ENCODE measurements around the gene FNIP2.

The FNIP2 gene

DNA sequence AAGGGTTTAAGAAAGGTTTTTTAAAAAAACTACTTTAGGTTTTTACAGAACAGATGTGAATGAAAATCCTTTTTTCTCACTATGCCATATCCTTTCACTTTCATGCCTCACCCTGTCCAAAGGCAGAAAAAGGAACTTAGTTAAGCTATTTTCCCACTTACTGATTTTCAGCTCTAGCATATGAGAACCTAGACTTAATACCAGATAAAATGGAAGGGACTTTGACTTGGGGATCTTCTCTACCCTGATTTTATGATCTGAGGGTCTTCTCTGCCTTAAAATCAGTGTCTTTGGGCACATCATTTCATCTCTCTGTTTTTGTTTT, 42.4 kb downstream of the FNIP2 start:
- Histone ChIP-seq H4K91ac (ENCODE audit: low read depth, low read length) (no peak overlapping the region), H3K79me1 (ENCODE audit: low read length) (peaks cover 10% of the 10 kb centered on the region), H3K9ac (ENCODE audit: low read length) (no peak overlapping the region), H3K4me1 (ENCODE audit: control insufficient read depth in 1 of 2, insufficient read depth in 2 of 2, low read length in 2 of 2) (peaks cover 10 to 19% of the 10 kb centered on the region in 2 experiments), H2AFZ (ENCODE audit: insufficient read depth, low read length, poor library complexity) (no peak overlapping the region), H2AK5ac (ENCODE audit: low read length) (no peak overlapping the region), H3K4me2 (ENCODE audit: low read length) (no peak overlapping the region), H3K27me3 (ENCODE audit: insufficient read depth, low read length) (no peaks in the 10 kb centered on the region), H2BK120ac (ENCODE audit: insufficient read depth, low read length, poor library complexity) (no peak overlapping the region), H3K9me3 (ENCODE audit: insufficient read depth, low read depth, low read length) (no peaks in the 10 kb centered on the region), H3K79me2 (ENCODE audit: control insufficient read depth, insufficient read depth, low read length, poor library complexity) (peaks cover 4% of the 10 kb centered on the region), H3K18ac (ENCODE audit: low read length) (no peak overlapping the region), H3K23ac (ENCODE audit: low read length) (no peak overlapping the region), H3K4me3 (ENCODE audit: low read depth, low read length) (no peak overlapping the region), H3K36me3 (ENCODE audit: control insufficient read depth in 1 of 2, insufficient read depth in 2 of 2, low read length in 2 of 2) (peaks cover 0 to 2% of the 10 kb centered on the region in 2 experiments), H2BK5ac (ENCODE audit: low read depth, low read length, poor library complexity) (no peak overlapping the region), H3K4ac (ENCODE audit: low read depth, low read length) (no peak overlapping the region), H3K14ac (ENCODE audit: low read length) (no peak overlapping the region), H2BK12ac (ENCODE audit: low read length) (no peak overlapping the region), H3K27ac (ENCODE audit: low read depth, low read length) (no peak overlapping the region), H4K12ac (ENCODE audit: low read depth, low read length) (no peak overlapping the region), H4K8ac (ENCODE audit: low read depth, low read length) (no peak overlapping the region)
- peak in 1 of 2 donors; percentile 21 for DNase-seq

DNA sequence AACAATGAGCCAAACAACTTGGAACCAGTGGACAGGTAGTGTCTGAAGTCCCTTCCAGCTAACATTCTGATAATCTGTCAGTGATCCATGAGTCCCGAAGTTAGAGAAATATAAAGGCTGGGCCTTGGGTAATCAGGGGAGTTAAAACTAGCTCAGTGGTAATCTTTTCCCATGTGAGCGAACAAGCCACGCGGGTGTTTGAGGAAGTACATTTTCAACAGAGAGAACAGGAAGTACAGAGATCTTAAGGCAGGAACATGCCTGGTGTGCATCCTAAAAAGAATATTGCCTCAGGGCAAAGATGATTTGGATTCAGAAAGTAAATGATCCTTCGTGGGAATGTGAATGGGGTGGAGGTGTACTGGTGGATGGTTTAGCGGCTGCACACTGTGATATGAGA, 42.9 kb downstream of the FNIP2 start:
- WGBS (ENCODE audit: extremely low coverage, insufficient coverage, insufficient read length) = no CpG with 5 or more reads among the region's 6 CpGs

GRCh38 chr4:158812133-158812532, 43.3 kb downstream of the FNIP2 start:
- Histone ChIP-seq H3K23ac (ENCODE audit: low read length) (no peak overlapping the region), H3K18ac (ENCODE audit: low read length) (no peak overlapping the region), H2BK120ac (ENCODE audit: insufficient read depth, low read length, poor library complexity) (no peak overlapping the region), H3K36me3 (ENCODE audit: control insufficient read depth in 1 of 2, insufficient read depth in 2 of 2, low read length in 2 of 2) (peaks cover 0 to 2% of the 10 kb centered on the region in 2 experiments), H3K27ac (ENCODE audit: low read depth, low read length) (peak overlapping the region; percentile 51), H3K79me2 (ENCODE audit: control insufficient read depth, insufficient read depth, low read length, poor library complexity) (peaks cover 4% of the 10 kb centered on the region), H3K9ac (ENCODE audit: low read length) (no peak overlapping the region), H4K12ac (ENCODE audit: low read depth, low read length) (no peak overlapping the region), H2AFZ (ENCODE audit: insufficient read depth, low read length, poor library complexity) (no peak overlapping the region), H3K9me3 (ENCODE audit: insufficient read depth, low read depth, low read length) (no peaks in the 10 kb centered on the region), H3K79me1 (ENCODE audit: low read length) (peaks cover 10% of the 10 kb centered on the region), H3K4me1 (ENCODE audit: control insufficient read depth in 1 of 2, insufficient read depth in 2 of 2, low read length in 2 of 2) (peaks cover 7 to 18% of the 10 kb centered on the region in 2 experiments), H3K14ac (ENCODE audit: low read length) (no peak overlapping the region), H2AK5ac (ENCODE audit: low read length) (no peak overlapping the region), H3K4ac (ENCODE audit: low read depth, low read length) (peak overlapping the region; percentile 19), H2BK5ac (ENCODE audit: low read depth, low read length, poor library complexity) (no peak overlapping the region), H3K4me2 (ENCODE audit: low read length) (no peak overlapping the region), H4K91ac (ENCODE audit: low read depth, low read length) (no peak overlapping the region), H3K27me3 (ENCODE audit: insufficient read depth, low read length) (no peaks in the 10 kb centered on the region), H4K8ac (ENCODE audit: low read depth, low read length) (no peak overlapping the region), H3K4me3 (ENCODE audit: low read depth, low read length) (no peak overlapping the region), H2BK12ac (ENCODE audit: low read length) (no peak overlapping the region)
- no CpG with 5 or more reads among the region's 2 CpGs for WGBS (ENCODE audit: extremely low coverage, insufficient coverage, insufficient read length)
- no peak for DNase-seq

More for the DNA sequence above, 42.9 kb downstream of the FNIP2 start:
- H3K18ac ChIP-seq (ENCODE audit: low read length) = no peak overlapping the region
- no peaks in the 10 kb centered on the region for H3K9me3 ChIP-seq (ENCODE audit: insufficient read depth, low read depth, low read length)
- no peak overlapping the region for H4K91ac ChIP-seq (ENCODE audit: low read depth, low read length)
- peak in 1 of 2 donors; percentile 73 for DNase-seq
- H3K14ac ChIP-seq (ENCODE audit: low read length) = no peak overlapping the region
- no peak overlapping the region for H2AFZ ChIP-seq (ENCODE audit: insufficient read depth, low read length, poor library complexity)
- peak overlapping the region; percentile 46 for H3K4ac ChIP-seq (ENCODE audit: low read depth, low read length)
- H3K27me3 ChIP-seq (ENCODE audit: insufficient read depth, low read length) = no peaks in the 10 kb centered on the region
- H3K4me1 ChIP-seq (ENCODE audit: control insufficient read depth in 1 of 2, insufficient read depth in 2 of 2, low read length in 2 of 2) = peaks cover 7 to 18% of the 10 kb centered on the region in 2 experiments
- no peak overlapping the region for H3K23ac ChIP-seq (ENCODE audit: low read length)
- peaks cover 4% of the 10 kb centered on the region for H3K79me2 ChIP-seq (ENCODE audit: control insufficient read depth, insufficient read depth, low read length, poor library complexity)
- peak overlapping the region; percentile 51 for H3K27ac ChIP-seq (ENCODE audit: low read depth, low read length)
- peak overlapping the region; percentile 82 for H2BK5ac ChIP-seq (ENCODE audit: low read depth, low read length, poor library complexity)
- peaks cover 0 to 2% of the 10 kb centered on the region in 2 experiments for H3K36me3 ChIP-seq (ENCODE audit: control insufficient read depth in 1 of 2, insufficient read depth in 2 of 2, low read length in 2 of 2)
- H3K4me2 ChIP-seq (ENCODE audit: low read length) = no peak overlapping the region
- H3K4me3 ChIP-seq (ENCODE audit: low read depth, low read length) = no peak overlapping the region
- H2BK120ac ChIP-seq (ENCODE audit: insufficient read depth, low read length, poor library complexity) = peak overlapping the region; percentile 33
- H2BK12ac ChIP-seq (ENCODE audit: low read length) = peak overlapping the region; percentile 40
- H2AK5ac ChIP-seq (ENCODE audit: low read length) = no peak overlapping the region
- H3K9ac ChIP-seq (ENCODE audit: low read length) = no peak overlapping the region
- H4K8ac ChIP-seq (ENCODE audit: low read depth, low read length) = peak overlapping the region; percentile 60
- no peak overlapping the region for H4K12ac ChIP-seq (ENCODE audit: low read depth, low read length)
- peaks cover 10% of the 10 kb centered on the region for H3K79me1 ChIP-seq (ENCODE audit: low read length)

- Histone ChIP-seq H3K36me3 (ENCODE audit: control insufficient read depth in 1 of 2, insufficient read depth in 2 of 2, low read length in 2 of 2) (peaks cover 0 to 2% of the 10 kb centered on the region in 2 experiments), H3K4me1 (ENCODE audit: control insufficient read depth in 1 of 2, insufficient read depth in 2 of 2, low read length in 2 of 2) (peaks cover 7 to 18% of the 10 kb centered on the region in 2 experiments), H3K79me1 (ENCODE audit: low read length) (peaks cover 10% of the 10 kb centered on the region), H2BK5ac (ENCODE audit: low read depth, low read length, poor library complexity) (no peak overlapping the region), H4K12ac (ENCODE audit: low read depth, low read length) (no peak overlapping the region), H3K4ac (ENCODE audit: low read depth, low read length) (no peak overlapping the region), H2BK12ac (ENCODE audit: low read length) (no peak overlapping the region), H4K91ac (ENCODE audit: low read depth, low read length) (no peak overlapping the region), H3K9ac (ENCODE audit: low read length) (no peak overlapping the region), H3K23ac (ENCODE audit: low read length) (no peak overlapping the region), H3K27ac (ENCODE audit: low read depth, low read length) (no peak overlapping the region), H3K4me3 (ENCODE audit: low read depth, low read length) (no peak overlapping the region), H3K4me2 (ENCODE audit: low read length) (no peak overlapping the region), H3K27me3 (ENCODE audit: insufficient read depth, low read length) (no peaks in the 10 kb centered on the region), H4K8ac (ENCODE audit: low read depth, low read length) (no peak overlapping the region), H2AFZ (ENCODE audit: insufficient read depth, low read length, poor library complexity) (no peak overlapping the region), H3K18ac (ENCODE audit: low read length) (no peak overlapping the region), H3K79me2 (ENCODE audit: control insufficient read depth, insufficient read depth, low read length, poor library complexity) (peaks cover 4% of the 10 kb centered on the region), H2AK5ac (ENCODE audit: low read length) (no peak overlapping the region), H3K14ac (ENCODE audit: low read length) (no peak overlapping the region), H3K9me3 (ENCODE audit: insufficient read depth, low read depth, low read length) (no peaks in the 10 kb centered on the region), H2BK120ac (ENCODE audit: insufficient read depth, low read length, poor library complexity) (no peak overlapping the region)
- DNase-seq = no peak
These were observed 43.7 kb downstream of the FNIP2 start for GRCh38 chr4:158812543-158812942.

Data from trophoblast cell (in vitro differentiated cells and primary cell).